ENCODE data around the gene SUSD1. TPM values are rescaled to one million over a fixed set of nuclear protein-coding genes. Genes with fewer than 3 reads are reported as not detected.

The SUSD1 gene
- total and polyA plus RNA-seq, 9 donors, result 1.1 to 21.0 (median 3.4) TPM

- intact Hi-C loops (cut with DNase I), result no loop called here
- no peaks in the 10 kb centered on the region for H3K4me1 ChIP-seq (ENCODE audit: insufficient read depth)
- 80 to 86% (median 85%) methylated on average over 3 of the region's 3 CpGs for WGBS, 3 donors
- H3K27ac ChIP-seq, result no peak overlapping the region
- no peak for DNase-seq
- no peak for TF ChIP-seq CTCF (IDR thresholded peaks at IDR 0.05)
- no peak for TF ChIP-seq EP300 (IDR thresholded peaks at IDR 0.05)
- no peak for TF ChIP-seq POLR2A (IDR thresholded peaks at IDR 0.05)
- no peak overlapping the region for H3K4me3 ChIP-seq
- H3K9me3 ChIP-seq, result no peaks in the 10 kb centered on the region
- no peaks in the 10 kb centered on the region for H3K27me3 ChIP-seq
- no peaks in the 10 kb centered on the region for H3K36me3 ChIP-seq
These were observed 132.9 kb downstream of the SUSD1 start for GRCh38 chr9:112042244-112042638.

GRCh38 chr9:112041536-112042243 lies 133.4 kb downstream of the SUSD1 start:
- TF ChIP-seq EP300 (IDR thresholded peaks at IDR 0.05) (no peak), POLR2A (IDR thresholded peaks at IDR 0.05) (no peak), CTCF (IDR thresholded peaks at IDR 0.05) (no peak)
- Histone ChIP-seq H3K27ac (no peak overlapping the region), H3K9me3 (no peaks in the 10 kb centered on the region), H3K36me3 (no peaks in the 10 kb centered on the region), H3K4me3 (no peak overlapping the region), H3K4me1 (ENCODE audit: insufficient read depth) (no peaks in the 10 kb centered on the region), H3K27me3 (no peaks in the 10 kb centered on the region)
- WGBS, 3 donors, result 22 to 27% (median 26%) methylated on average over 8 of the region's 8 CpGs
- intact Hi-C loops (cut with DNase I), result no loop called here
- DNase-seq, result no peak

- Histone ChIP-seq H3K4me3 (no peak overlapping the region), H3K4me1 (ENCODE audit: insufficient read depth) (no peaks in the 10 kb centered on the region), H3K27ac (no peak overlapping the region), H3K9me3 (no peaks in the 10 kb centered on the region), H3K36me3 (no peaks in the 10 kb centered on the region), H3K27me3 (no peaks in the 10 kb centered on the region)
- WGBS, 3 donors, result 76 to 100% (median 93%) methylated on average over 4 of the region's 4 CpGs
- intact Hi-C loops (cut with DNase I), result no loop called here
- no peak for DNase-seq
- TF ChIP-seq EP300 (IDR thresholded peaks at IDR 0.05) (no peak), CTCF (IDR thresholded peaks at IDR 0.05) (no peak), POLR2A (IDR thresholded peaks at IDR 0.05) (no peak)
These were observed 133.9 kb downstream of the SUSD1 start for GRCh38 chr9:112041199-112041535.

GRCh38 chr9:112038017-112038408 lies 137.1 kb downstream of the SUSD1 start:
- TF ChIP-seq POLR2A (IDR thresholded peaks at IDR 0.05) (no peak), CTCF (IDR thresholded peaks at IDR 0.05) (no peak), EP300 (IDR thresholded peaks at IDR 0.05) (no peak)
- WGBS, 3 donors, result 89 to 95% (median 94%) methylated on average over 2 of the region's 2 CpGs
- Histone ChIP-seq H3K27ac (no peak overlapping the region), H3K4me3 (no peak overlapping the region), H3K36me3 (no peaks in the 10 kb centered on the region), H3K27me3 (no peaks in the 10 kb centered on the region), H3K4me1 (ENCODE audit: insufficient read depth) (no peaks in the 10 kb centered on the region), H3K9me3 (no peaks in the 10 kb centered on the region)
- no peak for DNase-seq
- intact Hi-C loops (cut with DNase I), result no loop called here

All from ovary (tissue), 9 donors.